PFSK-1 (cell line): Measurements from ENCODE around the gene S100A9.

ENCODE experiments used
- FOXP2 ChIP-seq: optimal IDR thresholded peaks from 2 replicates; pipeline ENCODE3; 2011; ENCODE audit warnings: borderline replicate concordance, control low read depth, inconsistent platforms; ENCODE audit not compliant: insufficient read depth; ENCODE audit errors: extremely low read length, extremely low read depth
- POLR2AphosphoS5 ChIP-seq: IDR thresholded peaks from 2 replicates; pipeline ENCODE4 v1.6.1; 2012; ENCODE audit warnings: low read depth, mild to moderate bottlenecking, control low read depth, low read length, moderate library complexity
- SIN3A ChIP-seq: IDR thresholded peaks from 2 replicates; pipeline ENCODE4 v1.6.1; 2012; ENCODE audit warnings: mild to moderate bottlenecking, low read length, moderate library complexity, borderline replicate concordance; ENCODE audit not compliant: insufficient read depth
- TAF1 ChIP-seq: IDR thresholded peaks from 2 replicates; pipeline ENCODE4 v1.6.1; 2012; ENCODE audit warnings: low read length, control low read depth, borderline replicate concordance; ENCODE audit not compliant: insufficient read depth
- TF ChIP-seq, protein P1 (sequence below), 2 experiments: IDR thresholded peaks; 2 replicates each; pipeline versions ENCODE4 v1.6.1 to v1.8.0; 2011 to 2012; ENCODE audit warnings: low read depth in 2 of 2, low read length in 2 of 2, control low read depth in 1 of 2, inconsistent platforms in 1 of 2, mild to moderate bottlenecking in 1 of 2, moderate library complexity in 1 of 2; ENCODE audit not compliant: insufficient read depth in 1 of 2

The S100A9 gene

DNA sequence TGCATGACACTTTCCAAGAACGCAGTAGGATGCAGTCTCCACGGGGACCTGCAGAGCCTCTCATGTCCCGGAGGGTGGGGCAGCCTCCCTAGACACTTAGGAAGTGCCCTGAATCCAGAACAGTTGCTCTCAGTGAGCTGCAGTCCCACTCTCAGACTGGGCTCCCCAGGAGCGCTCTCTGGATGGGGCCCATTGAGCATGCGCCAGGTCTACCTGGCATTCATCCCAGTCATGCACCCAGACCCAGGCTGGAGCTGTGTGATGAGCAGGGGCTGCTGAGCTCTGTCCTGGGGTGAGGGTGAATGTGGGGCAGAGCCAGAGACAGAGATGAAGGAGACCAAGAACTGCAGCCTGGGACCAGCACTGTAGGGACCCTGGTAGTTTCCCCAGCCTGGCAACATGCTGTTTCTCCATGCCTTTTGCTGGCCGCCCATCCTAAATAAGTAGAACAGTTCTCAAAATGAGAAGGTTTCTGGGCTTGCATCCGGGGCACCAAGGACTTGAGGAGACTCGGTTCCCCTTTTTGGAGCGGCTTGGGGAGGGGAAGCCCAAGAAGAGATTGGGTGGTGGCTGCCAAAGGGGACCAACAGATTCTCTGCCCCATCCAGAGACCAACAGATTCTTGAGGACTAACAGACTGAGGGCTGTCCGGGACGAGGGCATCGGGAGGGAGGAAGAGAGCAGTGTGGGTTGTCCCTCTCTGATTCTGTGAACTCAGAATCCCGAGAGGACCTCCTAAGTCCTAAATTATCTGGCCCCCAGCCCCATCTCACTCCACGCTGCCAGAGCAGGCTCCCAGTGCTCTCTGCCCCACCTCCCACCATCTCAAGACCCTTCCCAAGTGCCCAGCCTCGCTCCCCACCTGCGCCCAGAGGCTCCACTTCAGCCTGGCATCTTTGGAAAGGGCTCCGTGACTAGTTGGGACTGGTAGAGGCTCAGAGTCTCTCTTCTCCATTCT lies 8.0 kb upstream of the S100A9 start:
- TF ChIP-seq, protein P1, sequence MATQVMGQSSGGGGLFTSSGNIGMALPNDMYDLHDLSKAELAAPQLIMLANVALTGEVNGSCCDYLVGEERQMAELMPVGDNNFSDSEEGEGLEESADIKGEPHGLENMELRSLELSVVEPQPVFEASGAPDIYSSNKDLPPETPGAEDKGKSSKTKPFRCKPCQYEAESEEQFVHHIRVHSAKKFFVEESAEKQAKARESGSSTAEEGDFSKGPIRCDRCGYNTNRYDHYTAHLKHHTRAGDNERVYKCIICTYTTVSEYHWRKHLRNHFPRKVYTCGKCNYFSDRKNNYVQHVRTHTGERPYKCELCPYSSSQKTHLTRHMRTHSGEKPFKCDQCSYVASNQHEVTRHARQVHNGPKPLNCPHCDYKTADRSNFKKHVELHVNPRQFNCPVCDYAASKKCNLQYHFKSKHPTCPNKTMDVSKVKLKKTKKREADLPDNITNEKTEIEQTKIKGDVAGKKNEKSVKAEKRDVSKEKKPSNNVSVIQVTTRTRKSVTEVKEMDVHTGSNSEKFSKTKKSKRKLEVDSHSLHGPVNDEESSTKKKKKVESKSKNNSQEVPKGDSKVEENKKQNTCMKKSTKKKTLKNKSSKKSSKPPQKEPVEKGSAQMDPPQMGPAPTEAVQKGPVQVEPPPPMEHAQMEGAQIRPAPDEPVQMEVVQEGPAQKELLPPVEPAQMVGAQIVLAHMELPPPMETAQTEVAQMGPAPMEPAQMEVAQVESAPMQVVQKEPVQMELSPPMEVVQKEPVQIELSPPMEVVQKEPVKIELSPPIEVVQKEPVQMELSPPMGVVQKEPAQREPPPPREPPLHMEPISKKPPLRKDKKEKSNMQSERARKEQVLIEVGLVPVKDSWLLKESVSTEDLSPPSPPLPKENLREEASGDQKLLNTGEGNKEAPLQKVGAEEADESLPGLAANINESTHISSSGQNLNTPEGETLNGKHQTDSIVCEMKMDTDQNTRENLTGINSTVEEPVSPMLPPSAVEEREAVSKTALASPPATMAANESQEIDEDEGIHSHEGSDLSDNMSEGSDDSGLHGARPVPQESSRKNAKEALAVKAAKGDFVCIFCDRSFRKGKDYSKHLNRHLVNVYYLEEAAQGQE (IDR thresholded peaks at IDR 0.05; ENCODE audit: insufficient read depth in 1 of 2, low read depth in 2 of 2, low read length in 2 of 2) = no peak
- TF ChIP-seq SIN3A = no peak
- no peak for TF ChIP-seq POLR2AphosphoS5
- TF ChIP-seq TAF1 = no peak
- TF ChIP-seq FOXP2 = no peak

DNA sequence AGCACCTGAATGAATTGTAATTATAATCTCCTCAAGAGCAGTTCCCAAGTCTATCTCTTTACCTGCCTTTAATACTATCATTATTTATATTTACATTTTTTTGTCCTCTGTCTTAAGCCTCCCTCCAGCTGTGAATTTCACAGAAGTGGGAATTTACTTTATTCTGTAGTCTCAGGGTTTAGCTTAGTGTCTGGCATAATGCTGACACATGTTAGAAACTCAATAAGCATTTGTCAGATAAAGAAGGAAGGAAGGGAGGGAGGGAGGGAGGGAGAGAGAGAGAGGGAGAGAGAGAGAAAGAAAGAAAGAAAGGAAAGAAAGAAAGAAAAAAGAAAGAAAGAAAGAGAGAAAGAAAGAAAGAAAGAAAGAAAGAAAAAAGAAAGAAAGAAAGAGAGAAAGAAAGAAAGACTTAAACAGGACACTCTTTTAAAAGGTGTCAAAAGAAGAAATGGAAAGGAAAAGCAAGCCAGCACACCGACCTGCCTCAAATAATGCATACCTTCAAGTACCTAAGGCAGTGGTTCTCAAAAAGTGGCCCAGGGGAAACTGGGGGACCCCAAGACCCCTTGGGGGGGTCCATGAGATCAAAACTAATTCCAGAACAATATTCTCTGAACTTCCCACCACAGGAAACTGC lies 7.2 kb upstream of the S100A9 start:
- TF ChIP-seq SIN3A = no peak
- TF ChIP-seq FOXP2 = no peak
- TF ChIP-seq, protein P1 (IDR thresholded peaks at IDR 0.05; ENCODE audit: insufficient read depth in 1 of 2, low read depth in 2 of 2, low read length in 2 of 2) = no peak
- TF ChIP-seq TAF1 = no peak
- no peak for TF ChIP-seq POLR2AphosphoS5

DNA sequence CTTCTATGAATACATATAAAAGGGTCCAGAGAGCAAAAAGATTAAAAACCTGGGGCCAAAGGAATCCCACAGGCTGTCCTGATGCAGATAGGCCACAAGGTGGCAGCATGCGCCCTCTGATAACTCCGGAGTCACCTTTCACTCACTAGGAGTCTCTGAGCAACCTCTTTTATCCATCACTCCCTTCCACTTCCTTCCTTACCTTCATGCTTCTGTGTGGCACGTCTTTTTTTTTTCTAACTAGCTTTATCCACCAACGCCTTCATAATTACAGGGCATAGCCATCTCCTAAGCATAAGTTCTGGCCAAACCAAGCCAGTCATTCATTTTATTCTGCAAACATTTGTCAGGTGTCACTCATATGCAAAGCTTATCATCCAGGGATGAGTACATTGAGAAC lies 5.1 kb upstream of the S100A9 start:
- TF ChIP-seq SIN3A = no peak
- TF ChIP-seq FOXP2 = no peak
- TF ChIP-seq POLR2AphosphoS5 = no peak
- TF ChIP-seq TAF1 = no peak

DNA sequence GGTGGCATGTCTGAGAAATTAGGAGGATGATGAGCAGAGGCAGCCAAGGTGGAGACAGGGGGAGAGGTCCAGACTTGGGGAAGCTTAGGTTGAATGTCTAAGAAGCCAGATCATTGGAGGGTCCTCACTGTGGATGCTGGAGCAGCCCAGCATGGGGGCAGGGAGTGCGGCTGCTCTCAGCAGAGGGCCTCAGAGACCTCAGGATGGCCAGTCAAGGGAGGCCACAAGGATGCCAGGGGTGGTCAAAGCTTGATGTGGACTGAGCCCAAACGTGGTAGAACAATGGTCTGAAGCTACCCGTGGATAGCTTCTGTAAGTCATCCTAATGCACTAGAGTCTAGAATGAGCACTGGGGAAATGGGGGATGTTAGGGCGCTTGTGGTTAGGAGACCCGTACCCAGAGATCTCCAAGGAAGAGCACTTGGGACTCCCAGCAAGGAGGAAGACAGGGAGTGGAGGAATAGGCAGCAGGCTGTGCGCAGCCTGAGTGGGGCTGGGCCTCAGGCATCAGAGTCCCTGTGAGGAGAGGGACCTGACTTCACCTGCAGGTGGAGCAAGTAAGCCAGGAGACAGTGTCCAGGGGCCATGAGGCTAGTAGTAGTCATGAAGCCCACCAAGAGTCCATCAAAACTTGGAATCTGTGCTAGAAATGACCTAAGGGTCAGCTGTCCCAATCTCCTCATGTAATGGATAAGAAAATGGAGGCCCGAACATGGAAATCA lies 4.3 kb upstream of the S100A9 start:
- TF ChIP-seq SIN3A = no peak
- no peak for TF ChIP-seq FOXP2

DNA sequence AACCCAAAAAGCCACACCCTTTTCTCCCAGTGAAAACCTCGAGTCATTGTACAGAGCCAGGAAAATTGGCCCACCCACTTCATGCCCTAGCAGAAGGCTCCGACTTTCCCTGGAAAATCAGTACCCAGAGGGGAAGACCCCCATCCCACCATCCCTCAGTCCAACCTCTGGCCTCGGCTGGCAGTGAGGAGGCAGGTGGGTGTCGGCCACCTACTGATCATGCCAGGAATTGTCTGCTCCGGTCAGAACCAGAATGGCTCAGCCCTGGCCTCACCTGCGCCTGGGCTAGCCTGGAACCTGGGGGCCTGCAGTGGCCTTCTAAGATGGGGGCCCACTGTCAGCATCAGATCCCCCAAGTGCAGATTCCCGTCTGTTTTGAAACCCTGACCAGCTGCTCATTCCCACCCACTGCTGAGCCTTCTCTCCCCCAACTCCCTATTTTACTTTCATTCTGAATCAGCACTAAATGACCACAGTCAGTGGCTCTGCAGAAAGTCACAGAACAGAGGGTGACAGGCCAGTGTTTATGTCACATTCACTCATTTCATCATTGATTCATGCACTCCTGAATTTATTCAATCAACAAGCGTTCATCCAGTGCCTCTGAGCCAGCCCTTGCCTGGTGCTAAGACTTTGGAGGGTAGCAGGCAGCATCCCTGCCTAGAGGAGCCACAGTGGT lies 3.0 kb upstream of the S100A9 start:
- TF ChIP-seq, protein P1 (IDR thresholded peaks at IDR 0.05; ENCODE audit: insufficient read depth in 1 of 2, low read depth in 2 of 2, low read length in 2 of 2) = no peak
- TF ChIP-seq POLR2AphosphoS5 = no peak
- TF ChIP-seq TAF1 = no peak
- no peak for TF ChIP-seq FOXP2
- TF ChIP-seq SIN3A = no peak
